HCT116 (cell line): ENCODE results near the gene TIMM44. TPM values are rescaled to one million over a fixed set of nuclear protein-coding genes. Genes with fewer than 3 reads are reported as not detected.
A peak's percentile ranks its signal among the peaks of the same experiment; 100 is the strongest.

ENCODE experiments used
- ATAC-seq: fragments of 200-7000 bp; cut with Tn5 transposase; 2 replicates; pipeline ENCODE4 v1.9.1; 2020; ENCODE audit warnings: mild to moderate bottlenecking, moderate library complexity
- BruUV-seq: library from RNA; stranded (reverse); fragments of 400-500 nt; replicated peaks from 2 replicates; lab custom pipeline; 2021; lab: Mats Ljungman, UMichigan
- CTCF ChIA-PET: fragments of 300-600 bp; sonication (Branson Sonifier 250); formaldehyde crosslinking; loops from one replicate; lab custom pipeline; 2021; ENCODE audit warnings: antibody characterized with exemption; lab: Charles Lee
- POLR2A ChIA-PET: fragments of 300-600, 350-600 bp; sonication (Branson Sonifier 250); formaldehyde crosslinking; loops from one replicate; lab custom pipeline; 2021; ENCODE audit warnings: antibody characterized with exemption; lab: Charles Lee
- RAD21 ChIA-PET, 2 experiments: fragments of 300-600 bp; sonication (Branson Sonifier 250); formaldehyde crosslinking; loops; one replicate each; lab custom pipeline; 2023; ENCODE audit warnings: low total read pairs in 2 of 2; ENCODE audit not compliant: uncharacterized antibody in 2 of 2, unreplicated experiment in 2 of 2, low non-redundant PET in 1 of 2; lab: Charles Lee
- DNase-seq: peaks from one replicate; pipeline ENCODE4 v3.0.0-alpha.2; 2010; ENCODE audit warnings: low read depth, low spot score
- H2AFZ ChIP-seq: fragments of 200-600 bp; shearing (Covaris generic), sonication (generic); 2 replicates; pipeline ENCODE4 v1.6.1; 2017; ENCODE audit warnings: low read depth, mixed run types, mixed read lengths, antibody characterized with exemption, low read length; ENCODE audit not compliant: poor library complexity, severe bottlenecking
- H3K27ac ChIP-seq: 2 replicates; pipeline ENCODE4 v1.5.1; 2012; ENCODE audit warnings: low read depth, low read length
- H3K27me3 ChIP-seq: fragments of 200-600 bp; sonication (generic); 2 replicates; pipeline ENCODE4 v1.6.1; 2016; ENCODE audit warnings: mixed run types, low read length, mixed read lengths; ENCODE audit not compliant: insufficient read depth
- H3K36me3 ChIP-seq, 2 experiments: fragments of 200-500 bp in 1 of 2; fragments of 200-600 bp in 1 of 2; sonication (Bioruptor generic) in 1 of 2; sonication (generic) in 1 of 2; 2 replicates each; pipeline versions ENCODE4 v1.5.1 to v1.6.1; 2014 to 2016; ENCODE audit warnings: low read length in 2 of 2, inconsistent platforms in 1 of 2, mixed read lengths in 1 of 2, mixed run types in 1 of 2; ENCODE audit not compliant: insufficient read depth in 2 of 2, control insufficient read depth in 1 of 2
- H3K4me1 ChIP-seq, 2 experiments: fragments of 200-600 bp in 1 of 2; sonication (generic) in 1 of 2; 2 replicates each; pipeline versions ENCODE4 v1.5.1 to v1.6.1; 2012 to 2017; ENCODE audit warnings: low read length in 2 of 2, inconsistent platforms in 1 of 2, mild to moderate bottlenecking in 1 of 2, mixed read lengths in 1 of 2, mixed run types in 1 of 2, moderate library complexity in 1 of 2; ENCODE audit not compliant: insufficient read depth in 2 of 2, control insufficient read depth in 1 of 2
- H3K4me2 ChIP-seq: fragments of 200-600 bp; sonication (generic); 2 replicates; pipeline ENCODE4 v1.6.1; 2017; ENCODE audit warnings: mixed run types, low read length, mixed read lengths
- H3K4me3 ChIP-seq, 2 experiments: fragments of 200-600 bp in 1 of 2; sonication (generic) in 1 of 2; replicated peaks in 1 of 2; 2 replicates each; pipeline ENCODE4 v1.5.1; 2011 to 2016; ENCODE audit warnings: low read length in 2 of 2, control low read depth in 1 of 2, low read depth in 1 of 2, mild to moderate bottlenecking in 1 of 2, mixed read lengths in 1 of 2, mixed run types in 1 of 2
- H3K79me2 ChIP-seq: fragments of 200-600 bp; sonication (generic); 2 replicates; pipeline ENCODE4 v1.6.1; 2017; ENCODE audit warnings: mild to moderate bottlenecking, mixed run types, low read length, moderate library complexity, mixed read lengths; ENCODE audit not compliant: insufficient read depth
- H3K9ac ChIP-seq: fragments of 200-600 bp; sonication (generic); 2 replicates; pipeline ENCODE4 v1.6.1; 2016; ENCODE audit warnings: low read length, mixed read lengths
- H3K9me2 ChIP-seq: fragments of 200-600 bp; sonication (generic), shearing (Covaris generic); 2 replicates; pipeline ENCODE4 v1.6.1; 2017; ENCODE audit warnings: mixed run types, mild to moderate bottlenecking, moderate library complexity; ENCODE audit not compliant: insufficient read depth
- H3K9me3 ChIP-seq, 2 experiments: fragments of 200-500 bp in 1 of 2; fragments of 200-600 bp in 1 of 2; sonication (Bioruptor generic) in 1 of 2; sonication (generic) in 1 of 2; 2 replicates each; pipeline ENCODE4 v1.6.1; 2014 to 2017; ENCODE audit warnings: low read length in 2 of 2, mixed read lengths in 2 of 2, inconsistent platforms in 1 of 2, low read depth in 1 of 2, mild to moderate bottlenecking in 1 of 2, mixed run types in 1 of 2, moderate library complexity in 1 of 2; ENCODE audit not compliant: control insufficient read depth in 1 of 2, insufficient read depth in 1 of 2
- H4K20me1 ChIP-seq: fragments of 200-600 bp; sonication (generic), shearing (Covaris generic); 2 replicates; pipeline ENCODE4 v1.6.1; 2017; ENCODE audit warnings: mixed run types, mild to moderate bottlenecking, moderate library complexity; ENCODE audit not compliant: insufficient read depth
- FOSL1 ChIP-seq: IDR thresholded peaks from 2 replicates; pipeline ENCODE4 v1.6.1; 2012; ENCODE audit warnings: low read depth
- JUND ChIP-seq: IDR thresholded peaks from 2 replicates; pipeline ENCODE4 v1.6.1; 2012
- RAD21 ChIP-seq: IDR thresholded peaks from 2 replicates; pipeline ENCODE4 v1.6.1; 2012; ENCODE audit warnings: low read depth, mild to moderate bottlenecking
- SIN3A ChIP-seq: IDR thresholded peaks from 2 replicates; pipeline ENCODE4 v1.6.1; 2012; ENCODE audit warnings: low read depth
- intact Hi-C: fragments of 100-400 bp; cut with micrococcal nuclease; formaldehyde crosslinking; loops from 2 replicates; pipeline ENCODE4 v1.10.0; 2022
- total RNA-seq: library from RNA; stranded (reverse); gene quantifications from one replicate; pipeline ENCODE4 v1.2.1, GENCODE V29; 2021; ENCODE audit not compliant: unreplicated experiment
- TF ChIP-seq, protein P1 (sequence below): IDR thresholded peaks from 2 replicates; pipeline ENCODE4 v1.6.1; 2012
- TF ChIP-seq, protein P2 (sequence below): IDR thresholded peaks from 2 replicates; pipeline ENCODE4 v1.6.1; 2012; ENCODE audit warnings: low read depth
- TF ChIP-seq, protein P3 (sequence below), 3 experiments: fragments of 200-600 bp in 1 of 3; sonication (generic) in 1 of 3; IDR thresholded peaks in 2 of 3; conservative IDR thresholded peaks in 1 of 3; 2 replicates each; pipeline ENCODE4 v1.5.1; 2012 to 2017; ENCODE audit warnings: low read depth in 2 of 3, low read length in 2 of 3, antibody characterized with exemption in 1 of 3, borderline replicate concordance in 1 of 3, control low read depth in 1 of 3, mild to moderate bottlenecking in 1 of 3, mixed read lengths in 1 of 3, mixed run types in 1 of 3, moderate library complexity in 1 of 3; ENCODE audit not compliant: insufficient read depth in 1 of 3

Gene TIMM44
- total RNA-seq, 1 experiment from 2014 or later, result 136 TPM

DNA sequence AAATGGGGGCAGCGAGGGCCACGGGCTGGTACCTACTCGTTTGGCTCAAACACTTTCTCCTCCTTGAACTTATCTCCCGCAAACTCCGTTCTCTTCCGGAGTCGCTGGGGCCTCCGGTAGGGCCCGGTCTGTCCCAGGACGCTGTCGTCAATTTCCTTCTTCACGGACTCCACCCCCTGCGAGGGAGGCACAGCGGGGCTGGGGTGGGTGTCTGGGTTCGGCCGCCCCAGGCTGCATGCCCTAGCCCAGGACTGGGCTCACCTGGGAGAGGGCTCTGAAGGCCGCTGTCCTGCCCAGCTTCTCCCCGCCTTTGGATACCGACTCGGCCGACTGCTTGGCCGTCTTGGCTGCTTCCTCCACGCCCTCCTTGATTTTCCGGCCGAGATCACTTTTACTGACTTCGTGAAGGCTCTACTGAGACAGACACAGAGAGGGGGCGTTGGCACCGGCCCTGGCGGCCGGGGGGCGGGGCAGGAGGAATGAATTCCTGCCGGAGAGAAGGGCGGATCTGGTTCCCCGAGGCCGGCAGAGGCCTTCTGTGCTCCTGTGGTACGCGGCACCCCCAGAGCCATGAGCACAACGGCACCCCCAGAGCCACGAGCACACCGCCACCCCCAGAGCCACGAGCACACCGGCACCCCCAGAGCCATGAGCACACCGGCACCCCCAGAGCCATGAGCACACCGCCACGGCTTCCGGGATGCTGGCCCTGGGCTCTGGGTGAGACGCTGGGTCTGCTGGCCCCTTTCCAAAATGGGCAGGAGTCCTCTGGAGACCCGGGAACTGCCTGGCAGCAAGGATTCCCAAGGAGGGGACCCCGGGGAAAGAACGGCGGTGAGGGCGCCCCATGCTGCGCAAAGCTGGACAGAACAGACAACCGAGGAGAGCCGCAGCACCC is 9.4 kb downstream of the TIMM44 start:
- POLR2A ChIA-PET, result no interaction called here

DNA sequence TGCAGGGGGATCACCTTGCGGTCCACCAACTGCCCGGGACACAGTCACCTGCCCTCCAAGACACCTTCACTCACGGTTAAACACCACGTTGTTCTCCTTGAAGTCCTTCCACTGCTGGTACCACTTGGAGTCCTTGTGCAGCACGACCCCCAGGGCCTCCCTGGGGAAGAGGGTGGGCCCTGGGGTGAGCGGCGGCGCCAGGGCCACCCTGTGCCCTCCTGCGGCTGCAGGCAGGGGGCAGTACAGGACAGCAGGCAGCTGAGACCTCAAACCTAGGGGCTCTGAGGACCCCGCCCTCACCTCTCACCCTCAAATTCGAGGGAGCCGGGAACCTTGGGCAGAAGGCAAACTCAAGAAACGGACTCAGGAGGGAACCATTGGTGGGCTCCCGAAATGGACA is 10.1 kb downstream of the TIMM44 start:
- peaks cover 34 to 45% of the 10 kb centered on the region in 2 experiments for H3K36me3 ChIP-seq
- DNase-seq (no peak), ATAC-seq (peak; percentile 44; the same call in 1 of the 2 replicates)
- H2AFZ ChIP-seq, result no peak overlapping the region
- BruUV-seq, result no TSS peak
- peaks cover 18 to 26% of the 10 kb centered on the region in 2 experiments for H3K4me1 ChIP-seq
- H3K27ac ChIP-seq, result no peak overlapping the region
- no peak overlapping the region for H3K4me2 ChIP-seq
- no peak overlapping the region for H3K4me3 ChIP-seq
- H3K9me3 ChIP-seq, result no peaks in the 10 kb centered on the region
- no peaks in the 10 kb centered on the region for H3K27me3 ChIP-seq
- no peak overlapping the region for H3K9ac ChIP-seq
- no peaks in the 10 kb centered on the region for H3K9me2 ChIP-seq
- H4K20me1 ChIP-seq, result no peaks in the 10 kb centered on the region
- CTCF ChIA-PET, result no interaction called here
- intact Hi-C loops, result no loop called here
- POLR2A ChIA-PET, result no interaction called here
- RAD21 ChIA-PET, result no interaction called here
- H3K79me2 ChIP-seq, result peaks cover 7% of the 10 kb centered on the region
- TF ChIP-seq, protein P1, sequence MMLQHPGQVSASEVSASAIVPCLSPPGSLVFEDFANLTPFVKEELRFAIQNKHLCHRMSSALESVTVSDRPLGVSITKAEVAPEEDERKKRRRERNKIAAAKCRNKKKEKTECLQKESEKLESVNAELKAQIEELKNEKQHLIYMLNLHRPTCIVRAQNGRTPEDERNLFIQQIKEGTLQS, result no peak
- TF ChIP-seq FOSL1, result no peak
- TF ChIP-seq, protein P2, sequence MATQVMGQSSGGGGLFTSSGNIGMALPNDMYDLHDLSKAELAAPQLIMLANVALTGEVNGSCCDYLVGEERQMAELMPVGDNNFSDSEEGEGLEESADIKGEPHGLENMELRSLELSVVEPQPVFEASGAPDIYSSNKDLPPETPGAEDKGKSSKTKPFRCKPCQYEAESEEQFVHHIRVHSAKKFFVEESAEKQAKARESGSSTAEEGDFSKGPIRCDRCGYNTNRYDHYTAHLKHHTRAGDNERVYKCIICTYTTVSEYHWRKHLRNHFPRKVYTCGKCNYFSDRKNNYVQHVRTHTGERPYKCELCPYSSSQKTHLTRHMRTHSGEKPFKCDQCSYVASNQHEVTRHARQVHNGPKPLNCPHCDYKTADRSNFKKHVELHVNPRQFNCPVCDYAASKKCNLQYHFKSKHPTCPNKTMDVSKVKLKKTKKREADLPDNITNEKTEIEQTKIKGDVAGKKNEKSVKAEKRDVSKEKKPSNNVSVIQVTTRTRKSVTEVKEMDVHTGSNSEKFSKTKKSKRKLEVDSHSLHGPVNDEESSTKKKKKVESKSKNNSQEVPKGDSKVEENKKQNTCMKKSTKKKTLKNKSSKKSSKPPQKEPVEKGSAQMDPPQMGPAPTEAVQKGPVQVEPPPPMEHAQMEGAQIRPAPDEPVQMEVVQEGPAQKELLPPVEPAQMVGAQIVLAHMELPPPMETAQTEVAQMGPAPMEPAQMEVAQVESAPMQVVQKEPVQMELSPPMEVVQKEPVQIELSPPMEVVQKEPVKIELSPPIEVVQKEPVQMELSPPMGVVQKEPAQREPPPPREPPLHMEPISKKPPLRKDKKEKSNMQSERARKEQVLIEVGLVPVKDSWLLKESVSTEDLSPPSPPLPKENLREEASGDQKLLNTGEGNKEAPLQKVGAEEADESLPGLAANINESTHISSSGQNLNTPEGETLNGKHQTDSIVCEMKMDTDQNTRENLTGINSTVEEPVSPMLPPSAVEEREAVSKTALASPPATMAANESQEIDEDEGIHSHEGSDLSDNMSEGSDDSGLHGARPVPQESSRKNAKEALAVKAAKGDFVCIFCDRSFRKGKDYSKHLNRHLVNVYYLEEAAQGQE, result no peak
- TF ChIP-seq RAD21, result peak; percentile 25; the same call in 1 of the 2 replicates
- no peak for TF ChIP-seq SIN3A
- TF ChIP-seq JUND, result no peak

More for the DNA sequence above, 9.4 kb downstream of the TIMM44 start:
- no peak for TF ChIP-seq RAD21
- TF ChIP-seq, protein P3, sequence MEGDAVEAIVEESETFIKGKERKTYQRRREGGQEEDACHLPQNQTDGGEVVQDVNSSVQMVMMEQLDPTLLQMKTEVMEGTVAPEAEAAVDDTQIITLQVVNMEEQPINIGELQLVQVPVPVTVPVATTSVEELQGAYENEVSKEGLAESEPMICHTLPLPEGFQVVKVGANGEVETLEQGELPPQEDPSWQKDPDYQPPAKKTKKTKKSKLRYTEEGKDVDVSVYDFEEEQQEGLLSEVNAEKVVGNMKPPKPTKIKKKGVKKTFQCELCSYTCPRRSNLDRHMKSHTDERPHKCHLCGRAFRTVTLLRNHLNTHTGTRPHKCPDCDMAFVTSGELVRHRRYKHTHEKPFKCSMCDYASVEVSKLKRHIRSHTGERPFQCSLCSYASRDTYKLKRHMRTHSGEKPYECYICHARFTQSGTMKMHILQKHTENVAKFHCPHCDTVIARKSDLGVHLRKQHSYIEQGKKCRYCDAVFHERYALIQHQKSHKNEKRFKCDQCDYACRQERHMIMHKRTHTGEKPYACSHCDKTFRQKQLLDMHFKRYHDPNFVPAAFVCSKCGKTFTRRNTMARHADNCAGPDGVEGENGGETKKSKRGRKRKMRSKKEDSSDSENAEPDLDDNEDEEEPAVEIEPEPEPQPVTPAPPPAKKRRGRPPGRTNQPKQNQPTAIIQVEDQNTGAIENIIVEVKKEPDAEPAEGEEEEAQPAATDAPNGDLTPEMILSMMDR (IDR thresholded peaks at IDR 0.05 in 2 of 3, conservative IDR thresholded peaks at IDR 0.05 in 1 of 3; ENCODE audit: borderline replicate concordance in 1 of 3, insufficient read depth in 1 of 3, low read depth in 2 of 3, low read length in 2 of 3), result 0 out of 6 replicates have a peak, but pooled peaks of 1 of the 3 experiments have one; percentile 3
- TF ChIP-seq, all 23 proteins: peak for 1
- DNase-seq (no peak), ATAC-seq (no peak)
- H2AFZ ChIP-seq, result no peak overlapping the region
- peaks cover 39 to 46% of the 10 kb centered on the region in 2 experiments for H3K36me3 ChIP-seq
- ChIA-PET CTCF (no interaction called here), RAD21 (no interaction called here)
- H3K9me2 ChIP-seq, result no peaks in the 10 kb centered on the region
- H3K79me2 ChIP-seq, result peaks cover 11% of the 10 kb centered on the region
- no peak overlapping the region for H3K9ac ChIP-seq
- H3K4me3 ChIP-seq, result no peak overlapping the region
- H3K4me1 ChIP-seq, result peaks cover 12 to 20% of the 10 kb centered on the region in 2 experiments
- no peaks in the 10 kb centered on the region for H3K27me3 ChIP-seq
- no peak overlapping the region for H3K27ac ChIP-seq
- no peaks in the 10 kb centered on the region for H3K9me3 ChIP-seq
- intact Hi-C loops, result no loop called here
- no TSS peak for BruUV-seq
- no peaks in the 10 kb centered on the region for H4K20me1 ChIP-seq
- no peak overlapping the region for H3K4me2 ChIP-seq
